ENCODE data around the gene USP47.

- TF ChIP-seq CTCF (IDR thresholded peaks at IDR 0.05), result no peak
- no peak for TF ChIP-seq EZH2 (IDR thresholded peaks at IDR 0.05)
- TF ChIP-seq EZH2phosphoT487 (IDR thresholded peaks at IDR 0.05), result no peak
Measured at GRCh38 chr11:11995601-11996000, 153.8 kb downstream of the USP47 start.

Measured in neural progenitor cell (in vitro differentiated cells).